Natural killer cell treated with Interleukin-12 subunit alpha and Interleukin-12 subunit beta and Interleukin-15 and Interleukin-18, amount 100 ng/mL, for 72 hours (primary cell): ENCODE data around the gene LAPTM4A. TPM values are rescaled to one million over a fixed set of nuclear protein-coding genes. Genes with fewer than 3 reads are reported as not detected.

Experiments used
- ATAC-seq, 2 donors: fragments of 150-1000 bp; cut with Tn5 transposase in 1 of 2; sonication (Bioruptor Pico), chemical (Tn5 transposase) in 1 of 2; 2 replicates each; pipeline ENCODE4 v1.10.0; 2021
- DNase-seq: peaks from one replicate; pipeline ENCODE4 v3.0.0; 2022; ENCODE audit warnings: low spot score
- H3K27ac Mint-ChIP-seq, 2 donors: 1 replicate in 1 of 2; 2 replicates in 1 of 2; pipeline ENCODE4 v1.8.0; 2022; ENCODE audit warnings: mixed read lengths in 2 of 2, mild to moderate bottlenecking in 1 of 2, moderate library complexity in 1 of 2
- H3K27me3 Mint-ChIP-seq, 2 donors: 1 replicate in 1 of 2; 2 replicates in 1 of 2; pipeline ENCODE4 v1.8.0; 2022; ENCODE audit warnings: mixed read lengths in 2 of 2
- H3K36me3 Mint-ChIP-seq: one replicate; pipeline ENCODE4 v1.8.0; 2022; ENCODE audit warnings: mixed read lengths
- H3K4me1 Mint-ChIP-seq, 2 donors: 1 replicate in 1 of 2; 2 replicates in 1 of 2; pipeline ENCODE4 v1.8.0; 2022; ENCODE audit warnings: low read depth in 2 of 2, mixed read lengths in 2 of 2, mild to moderate bottlenecking in 1 of 2
- H3K4me3 Mint-ChIP-seq: one replicate; pipeline ENCODE4 v1.8.0; 2022; ENCODE audit warnings: mixed read lengths
- H3K9me3 Mint-ChIP-seq: 2 replicates; pipeline ENCODE4 v1.8.0; 2022; ENCODE audit warnings: mixed read lengths
- total RNA-seq, 2 donors: library from RNA; stranded (reverse); gene quantifications; one replicate each; pipeline ENCODE4 v1.2.3, GENCODE V29; 2022

The LAPTM4A gene
- total RNA-seq, 2 donors from 2014 or later = 13.2 to 37.2 TPM

- peaks cover 38 to 40% of the 10 kb centered on the region in 2 donors for H3K27me3 Mint-ChIP-seq
- no peak for DNase-seq
- no peaks in the 10 kb centered on the region for H3K36me3 Mint-ChIP-seq
- H3K27ac Mint-ChIP-seq = no peak within 1 kb of the TSS
- H3K4me3 Mint-ChIP-seq = peak within 1 kb of the TSS; percentile 65
- H3K4me1 Mint-ChIP-seq = peaks cover 0 to 6% of the 10 kb centered on the region in 2 donors
- H3K9me3 Mint-ChIP-seq = no peaks in the 10 kb centered on the region
- ATAC-seq = peak; percentile 57 to 75
Observed at GRCh38 chr2:20012282-20013125, 38.9 kb downstream of the LAPTM4A start, which contains the start of gene MATN3. TSS of gene MATN3 (minus strand) at chr2:20012668. CDS start at chr2:20012631, 37 bp downstream.

GRCh38 chr2:20012032-20012281 lies 39.5 kb downstream of the LAPTM4A start:
- peaks cover 0 to 6% of the 10 kb centered on the region in 2 donors for H3K4me1 Mint-ChIP-seq
- no peaks in the 10 kb centered on the region for H3K9me3 Mint-ChIP-seq
- peak overlapping the region; percentile 65 for H3K4me3 Mint-ChIP-seq
- peaks cover 39 to 40% of the 10 kb centered on the region in 2 donors for H3K27me3 Mint-ChIP-seq
- ATAC-seq (peak in 1 of 2 donors; percentile 45), DNase-seq (no peak)
- no peaks in the 10 kb centered on the region for H3K36me3 Mint-ChIP-seq
- no peak overlapping the region for H3K27ac Mint-ChIP-seq

- DNase-seq = no peak
- H3K4me1 Mint-ChIP-seq = peaks cover 0 to 6% of the 10 kb centered on the region in 2 donors
- H3K36me3 Mint-ChIP-seq = no peaks in the 10 kb centered on the region
- ATAC-seq = no peak
- H3K27me3 Mint-ChIP-seq = peaks cover 39 to 40% of the 10 kb centered on the region in 2 donors
- H3K27ac Mint-ChIP-seq = no peak overlapping the region
- H3K4me3 Mint-ChIP-seq = peak overlapping the region; percentile 65
- H3K9me3 Mint-ChIP-seq = no peaks in the 10 kb centered on the region
Observed at GRCh38 chr2:20011276-20012031, 40.0 kb downstream of the LAPTM4A start.

GRCh38 chr2:20008703-20009102 lies 42.7 kb downstream of the LAPTM4A start:
- Mint-ChIP-seq H3K4me1 (peaks cover 0 to 6% of the 10 kb centered on the region in 2 donors), H3K36me3 (no peaks in the 10 kb centered on the region), H3K27me3 (peaks cover 21 to 27% of the 10 kb centered on the region in 2 donors), H3K4me3 (no peak overlapping the region), H3K9me3 (no peaks in the 10 kb centered on the region), H3K27ac (no peak overlapping the region)
- no peak for ATAC-seq
- no peak for DNase-seq

- Mint-ChIP-seq H3K36me3 (no peaks in the 10 kb centered on the region), H3K27ac (no peak overlapping the region), H3K27me3 (peaks cover 23 to 25% of the 10 kb centered on the region in 2 donors), H3K4me3 (no peak overlapping the region), H3K9me3 (no peaks in the 10 kb centered on the region), H3K4me1 (no peaks in the 10 kb centered on the region)
- ATAC-seq (no peak), DNase-seq (no peak)
Observed at GRCh38 chr2:20005891-20006470, 45.4 kb downstream of the LAPTM4A start.

GRCh38 chr2:20005067-20005627 lies 46.3 kb downstream of the LAPTM4A start:
- no peaks in the 10 kb centered on the region for H3K4me1 Mint-ChIP-seq
- H3K27ac Mint-ChIP-seq = no peak overlapping the region
- no peak for ATAC-seq
- no peaks in the 10 kb centered on the region for H3K9me3 Mint-ChIP-seq
- H3K27me3 Mint-ChIP-seq = peaks cover 21 to 30% of the 10 kb centered on the region in 2 donors
- no peaks in the 10 kb centered on the region for H3K36me3 Mint-ChIP-seq
- no peak overlapping the region for H3K4me3 Mint-ChIP-seq
- no peak for DNase-seq

- ATAC-seq = no peak
- H3K27me3 Mint-ChIP-seq = peaks cover 26 to 38% of the 10 kb centered on the region in 2 donors
- DNase-seq = no peak
- H3K27ac Mint-ChIP-seq = no peak overlapping the region
- H3K9me3 Mint-ChIP-seq = no peaks in the 10 kb centered on the region
- H3K4me1 Mint-ChIP-seq = no peaks in the 10 kb centered on the region
- no peaks in the 10 kb centered on the region for H3K36me3 Mint-ChIP-seq
- H3K4me3 Mint-ChIP-seq = no peak overlapping the region
Observed at GRCh38 chr2:20001361-20001863, 50.0 kb downstream of the LAPTM4A start.

GRCh38 chr2:19993731-19994130 lies 57.7 kb downstream of the LAPTM4A start:
- Mint-ChIP-seq H3K9me3 (no peaks in the 10 kb centered on the region), H3K4me1 (peaks cover 13 to 18% of the 10 kb centered on the region in 2 donors), H3K27me3 (peaks cover 25 to 29% of the 10 kb centered on the region in 2 donors), H3K36me3 (peaks cover 7% of the 10 kb centered on the region), H3K27ac (no peak overlapping the region), H3K4me3 (no peak overlapping the region)
- DNase-seq (no peak), ATAC-seq (no peak)

- no peak for DNase-seq
- Mint-ChIP-seq H3K27me3 (peaks cover 20 to 29% of the 10 kb centered on the region in 2 donors), H3K9me3 (no peaks in the 10 kb centered on the region), H3K4me1 (peaks cover 19 to 25% of the 10 kb centered on the region in 2 donors), H3K4me3 (no peak overlapping the region), H3K27ac (no peak overlapping the region), H3K36me3 (peaks cover 7% of the 10 kb centered on the region)
- ATAC-seq = no peak
Observed at GRCh38 chr2:19991895-19992294, 59.5 kb downstream of the LAPTM4A start.

- H3K27ac Mint-ChIP-seq = peak overlapping the region; percentile 61 to 92
- DNase-seq (no peak), ATAC-seq (no peak)
- H3K27me3 Mint-ChIP-seq = peaks cover 15 to 18% of the 10 kb centered on the region in 2 donors
- peak overlapping the region; percentile 95 for H3K4me3 Mint-ChIP-seq
- H3K4me1 Mint-ChIP-seq = peaks cover 19 to 32% of the 10 kb centered on the region in 2 donors
- peaks cover 11% of the 10 kb centered on the region for H3K36me3 Mint-ChIP-seq
- H3K9me3 Mint-ChIP-seq = no peaks in the 10 kb centered on the region
Observed at GRCh38 chr2:19990416-19990728, 61.1 kb downstream of the LAPTM4A start.

GRCh38 chr2:19989667-19990415 lies 61.6 kb downstream of the LAPTM4A start, which contains the start of gene WDR35:
TSS of gene WDR35 (minus strand) at chr2:19990105. CDS start at chr2:19990015, 90 bp downstream.
- Mint-ChIP-seq H3K36me3 (peaks cover 11% of the 10 kb centered on the region), H3K4me1 (peaks cover 19 to 32% of the 10 kb centered on the region in 2 donors), H3K4me3 (peak within 1 kb of the TSS; percentile 95), H3K27ac (peak within 1 kb of the TSS; percentile 61 to 92), H3K27me3 (peaks cover 15 to 18% of the 10 kb centered on the region in 2 donors), H3K9me3 (no peaks in the 10 kb centered on the region)
- DNase-seq (peak; percentile 95), ATAC-seq (peak; percentile 98 to 99)

GRCh38 chr2:19989342-19989666 lies 62.1 kb downstream of the LAPTM4A start:
- Mint-ChIP-seq H3K9me3 (no peaks in the 10 kb centered on the region), H3K27me3 (peaks cover 14 to 15% of the 10 kb centered on the region in 2 donors), H3K36me3 (peaks cover 11% of the 10 kb centered on the region), H3K4me3 (peak overlapping the region; percentile 95), H3K27ac (peak overlapping the region; percentile 61 to 92), H3K4me1 (peaks cover 19 to 32% of the 10 kb centered on the region in 2 donors)
- ATAC-seq (no peak), DNase-seq (no peak)

- Mint-ChIP-seq H3K27ac (peak overlapping the region; percentile 61 to 92), H3K4me3 (peak overlapping the region; percentile 95), H3K4me1 (peaks cover 19 to 32% of the 10 kb centered on the region in 2 donors), H3K36me3 (peaks cover 11% of the 10 kb centered on the region), H3K9me3 (no peaks in the 10 kb centered on the region), H3K27me3 (peaks cover 10 to 12% of the 10 kb centered on the region in 2 donors)
- no peak for DNase-seq
- no peak for ATAC-seq
Observed at GRCh38 chr2:19988600-19988999, 62.8 kb downstream of the LAPTM4A start.
